Keratinocyte (primary cell): Measurements from ENCODE around the gene EGFLAM. TPM values are rescaled to one million over a fixed set of nuclear protein-coding genes. Genes with fewer than 3 reads are reported as not detected.

Source experiments
- DNase-seq: peaks from one replicate; pipeline ENCODE4 v3.0.0-alpha.2; 2011; ENCODE audit warnings: low read depth, missing footprints, low spot score
- FAIRE-seq: peaks from 2 replicates; lab custom pipeline; 2011; peaks lifted over from hg19 to GRCh38; lab: Jason Lieb, UNC
- H2AFZ ChIP-seq: 2 replicates; pipeline ENCODE4 v1.6.0; 2012; ENCODE audit warnings: low read length, control low read depth, inconsistent platforms; ENCODE audit not compliant: control insufficient read depth
- H3K27ac ChIP-seq: 2 replicates; pipeline ENCODE4 v1.5.1; 2011; ENCODE audit warnings: low read length; ENCODE audit not compliant: control insufficient read depth, insufficient read depth
- H3K27me3 ChIP-seq: 3 replicates; pipeline ENCODE4 v1.6.0; 2011; ENCODE audit warnings: low read length; ENCODE audit not compliant: control insufficient read depth, insufficient read depth; ENCODE audit errors: extremely low read depth
- H3K36me3 ChIP-seq, 2 experiments: 2 replicates in 1 of 2; 3 replicates in 1 of 2; pipeline ENCODE4 v1.5.1; 2011; ENCODE audit warnings: low read length in 2 of 2, mild to moderate bottlenecking in 1 of 2; ENCODE audit not compliant: control insufficient read depth in 2 of 2, insufficient read depth in 2 of 2; ENCODE audit errors: extremely low read depth in 1 of 2
- H3K4me1 ChIP-seq: 3 replicates; pipeline ENCODE4 v1.5.1; 2011; ENCODE audit warnings: low read length; ENCODE audit not compliant: control insufficient read depth, insufficient read depth; ENCODE audit errors: extremely low read depth
- H3K4me2 ChIP-seq: 3 replicates; pipeline ENCODE4 v1.6.0; 2011; ENCODE audit warnings: low read depth, low read length; ENCODE audit not compliant: control insufficient read depth, insufficient read depth; ENCODE audit errors: extremely low read depth
- H3K4me3 ChIP-seq, 3 experiments: fragments of 200-600 bp in 1 of 3; sonication (generic) in 1 of 3; 2 replicates in 2 of 3; 3 replicates in 1 of 3; pipeline ENCODE4 v1.5.1; 2011 to 2016; ENCODE audit warnings: low read length in 3 of 3, mild to moderate bottlenecking in 3 of 3, control low read depth in 2 of 3, inconsistent platforms in 1 of 3, low read depth in 1 of 3, mixed read lengths in 1 of 3, mixed run types in 1 of 3, moderate library complexity in 1 of 3; ENCODE audit not compliant: control insufficient read depth in 2 of 3, insufficient read depth in 2 of 3; ENCODE audit errors: extremely low read depth in 1 of 3
- H3K79me2 ChIP-seq: 2 replicates; pipeline ENCODE4 v1.6.0; 2012; ENCODE audit warnings: low read length; ENCODE audit not compliant: control insufficient read depth, insufficient read depth
- H3K9ac ChIP-seq: 3 replicates; pipeline ENCODE4 v1.6.0; 2011; ENCODE audit warnings: low read length; ENCODE audit not compliant: control insufficient read depth, insufficient read depth; ENCODE audit errors: extremely low read depth
- H3K9me1 ChIP-seq: 3 replicates; pipeline ENCODE4 v1.6.0; 2011; ENCODE audit warnings: low read length; ENCODE audit not compliant: control insufficient read depth, insufficient read depth; ENCODE audit errors: extremely low read depth
- H3K9me3 ChIP-seq: 2 replicates; pipeline ENCODE4 v1.5.1; 2012; ENCODE audit warnings: low read depth, low read length; ENCODE audit not compliant: control insufficient read depth
- H4K20me1 ChIP-seq: 3 replicates; pipeline ENCODE4 v1.6.0; 2011; ENCODE audit warnings: low read length; ENCODE audit not compliant: control insufficient read depth, insufficient read depth; ENCODE audit errors: extremely low read depth
- CTCF ChIP-seq, 3 experiments: IDR thresholded peaks in 1 of 3; conservative IDR thresholded peaks in 1 of 3; optimal IDR thresholded peaks in 1 of 3; 2 replicates in 2 of 3; 3 replicates in 1 of 3; pipeline versions ENCODE3 to v1.5.1; 2011; ENCODE audit warnings: low read length in 3 of 3, mild to moderate bottlenecking in 3 of 3, moderate library complexity in 2 of 3, control low read depth in 1 of 3, inconsistent platforms in 1 of 3; ENCODE audit not compliant: insufficient read depth in 2 of 3; ENCODE audit errors: extremely low read depth in 1 of 3
- EZH2 ChIP-seq: IDR thresholded peaks from one replicate; pipeline ENCODE4 v1.6.1; 2012; ENCODE audit warnings: inconsistent platforms, mild to moderate bottlenecking, low read length, moderate library complexity
- dilution Hi-C: fragments of 300-500 bp; cut with MboI; formaldehyde crosslinking; loops from one replicate; pipeline ENCODE4 v1.7.0; 2020; ENCODE audit warnings: low sequenced_read_pairs; ENCODE audit not compliant: extremely low pct_ligation_motif_present
- polyA plus RNA-seq, 5 experiments: library from polyadenylated mRNA; depleted of rRNA in 3 of 5; stranded (reverse) in 3 of 5; stranded (forward) in 1 of 5; unstranded in 1 of 5; fragments of >200 nt; gene quantifications; 1 replicate in 1 of 5; 2 replicates in 3 of 5; 3 replicates in 1 of 5; pipeline versions ENCODE4 v1.2.1 to v1.2.3, GENCODE V29; 2011 to 2012; ENCODE audit warnings: missing spikeins in 2 of 5, low read depth in 1 of 5, low replicate concordance in 1 of 5

EGFLAM gene
- polyA plus RNA-seq, 1 donor (not counting 4 experiments of a cell fraction or from before 2014, with no cell fraction given) = not detected

GRCh38 chr5:38249301-38249700 is 9.1 kb upstream of the EGFLAM start:
- no peak overlapping the region for H3K4me2 ChIP-seq

GRCh38 chr5:38249812-38250211 is 8.5 kb upstream of the EGFLAM start:
- Histone ChIP-seq H2AFZ (no peak overlapping the region), H3K9me1 (no peaks in the 10 kb centered on the region), H3K79me2 (no peaks in the 10 kb centered on the region), H3K4me1 (no peaks in the 10 kb centered on the region), H3K27me3 (peaks cover 15% of the 10 kb centered on the region), H3K9ac (no peak overlapping the region), H3K4me3 (no peak overlapping the region), H3K27ac (no peak overlapping the region), H3K4me2 (no peak overlapping the region), H4K20me1 (no peaks in the 10 kb centered on the region), H3K36me3 (no peaks in the 10 kb centered on the region), H3K9me3 (no peaks in the 10 kb centered on the region)
- dilution Hi-C loops = no loop called here
- FAIRE-seq (no peak), DNase-seq (no peak)
- TF ChIP-seq CTCF (optimal IDR thresholded peaks at IDR 0.05 in 1 of 3, IDR thresholded peaks at IDR 0.05 in 1 of 3, conservative IDR thresholded peaks at IDR 0.05 in 1 of 3; ENCODE audit: extremely low read depth in 1 of 3, insufficient read depth in 2 of 3, low read length in 3 of 3) (no peak), EZH2 (no peak)

More at GRCh38 chr5:38249301-38249700, 9.1 kb upstream of the EGFLAM start:
- Histone ChIP-seq H3K27ac (no peak overlapping the region), H2AFZ (no peak overlapping the region), H3K9me3 (no peaks in the 10 kb centered on the region), H3K4me1 (no peaks in the 10 kb centered on the region), H3K36me3 (no peaks in the 10 kb centered on the region), H4K20me1 (no peaks in the 10 kb centered on the region), H3K9ac (no peak overlapping the region), H3K79me2 (no peaks in the 10 kb centered on the region), H3K4me3 (no peak overlapping the region), H3K27me3 (peaks cover 15% of the 10 kb centered on the region), H3K9me1 (no peaks in the 10 kb centered on the region)
- dilution Hi-C loops = no loop called here
- DNase-seq = no peak
- no peak for TF ChIP-seq CTCF (optimal IDR thresholded peaks at IDR 0.05 in 1 of 3, IDR thresholded peaks at IDR 0.05 in 1 of 3, conservative IDR thresholded peaks at IDR 0.05 in 1 of 3; ENCODE audit: extremely low read depth in 1 of 3, insufficient read depth in 2 of 3, low read length in 3 of 3)
- TF ChIP-seq EZH2 = no peak
- no peak for FAIRE-seq
